Hematopoietic multipotent progenitor cell treated with erythropoietin and hydrocortisone succinate and interleukin-3 and kit ligand, for 6 days (in vitro differentiated cells): Measurements from ENCODE around the gene ZNF71.

Experiments
- DNase-seq: peaks from one replicate; pipeline ENCODE4 v3.0.0-alpha.2; 2015

Gene ZNF71

GRCh38 chr19:56594783-56595547 lies at the start of gene ZNF71:
ZNF71 (plus strand) TSS chr19:56595302; CDS start chr19:56601559, 6,257 bp downstream.
- DNase-seq = peak; percentile 91

GRCh38 chr19:56547535-56547934 lies 47.6 kb upstream of the ZNF71 start:
- DNase-seq = no peak

- no peak for DNase-seq
Measured at GRCh38 chr19:56554272-56554869, 40.7 kb upstream of the ZNF71 start.

- DNase-seq = no peak
Measured at GRCh38 chr19:56562766-56563165, 32.3 kb upstream of the ZNF71 start.

GRCh38 chr19:56566904-56567273 lies 28.2 kb upstream of the ZNF71 start:
- peak; percentile 62 for DNase-seq

GRCh38 chr19:56567274-56568120 lies 27.6 kb upstream of the ZNF71 start, which contains the start of gene ZNF470:
ZNF470 (plus strand) TSS chr19:56567468; CDS start chr19:56570312, 2,844 bp downstream.
- DNase-seq = peak; percentile 97

GRCh38 chr19:56572589-56572988 lies 22.5 kb upstream of the ZNF71 start:
- no peak for DNase-seq

- no peak for DNase-seq
Measured at GRCh38 chr19:56573914-56574313, 21.2 kb upstream of the ZNF71 start.

- DNase-seq = no peak
Measured at GRCh38 chr19:56577719-56578602, 17.1 kb upstream of the ZNF71 start.

- no peak for DNase-seq
Measured at GRCh38 chr19:56594446-56594782, 688 bp upstream of the ZNF71 start.

- no peak for DNase-seq
Measured at GRCh38 chr19:56595548-56595899, 422 bp downstream of the ZNF71 start.

- DNase-seq = no peak
Measured at GRCh38 chr19:56596676-56597075, 1.6 kb downstream of the ZNF71 start.

- DNase-seq = no peak
Measured at GRCh38 chr19:56597696-56598095, 2.6 kb downstream of the ZNF71 start.

- no peak for DNase-seq
Measured at GRCh38 chr19:56601375-56601774, 6.3 kb downstream of the ZNF71 start.

- no peak for DNase-seq
Measured at GRCh38 chr19:56603829-56604228, 8.7 kb downstream of the ZNF71 start.

- no peak for DNase-seq
Measured at GRCh38 chr19:56608274-56608964, 13.3 kb downstream of the ZNF71 start.

GRCh38 chr19:56611288-56611687 lies 16.2 kb downstream of the ZNF71 start:
- no peak for DNase-seq

GRCh38 chr19:56612737-56613136 lies 17.6 kb downstream of the ZNF71 start:
- DNase-seq = no peak

GRCh38 chr19:56613639-56614038 lies 18.5 kb downstream of the ZNF71 start:
- DNase-seq = no peak

- no peak for DNase-seq
Measured at GRCh38 chr19:56617531-56617930, 22.4 kb downstream of the ZNF71 start.

- no peak for DNase-seq
Measured at GRCh38 chr19:56619121-56619520, 24.0 kb downstream of the ZNF71 start.

- DNase-seq = no peak
Measured at GRCh38 chr19:56622374-56622773, 27.3 kb downstream of the ZNF71 start.
